Measurements from ENCODE around the gene DBF4B.
A peak's percentile ranks its signal among the peaks of the same experiment; 100 is the strongest.

Gene DBF4B

GRCh38 chr17:44772308-44773045 is 64.0 kb downstream of the DBF4B start:
- DNase-seq, result no peak
- no peaks in the 10 kb centered on the region for H3K9me3 Mint-ChIP-seq
- TF ChIP-seq CTCF (IDR thresholded peaks at IDR 0.05), result no peak
- H3K27ac Mint-ChIP-seq, result no peak overlapping the region
- no peak overlapping the region for H3K4me3 Mint-ChIP-seq
- H3K36me3 Mint-ChIP-seq (ENCODE audit: low read depth), result no peaks in the 10 kb centered on the region
- peaks cover 32% of the 10 kb centered on the region for H3K27me3 Mint-ChIP-seq (ENCODE audit: low read depth, poor library complexity)
- H3K4me1 Mint-ChIP-seq, result peaks cover 9% of the 10 kb centered on the region

GRCh38 chr17:44773140-44773539 is 64.7 kb downstream of the DBF4B start:
- Mint-ChIP-seq H3K27ac (no peak overlapping the region), H3K9me3 (no peaks in the 10 kb centered on the region)

GRCh38 chr17:44774271-44775135 is 66.0 kb downstream of the DBF4B start:
- Mint-ChIP-seq H3K4me1 (peaks cover 9% of the 10 kb centered on the region), H3K4me3 (peak overlapping the region; percentile 83), H3K27ac (no peak overlapping the region), H3K27me3 (ENCODE audit: low read depth, poor library complexity) (peaks cover 34% of the 10 kb centered on the region), H3K9me3 (no peaks in the 10 kb centered on the region), H3K36me3 (ENCODE audit: low read depth) (no peaks in the 10 kb centered on the region)
- TF ChIP-seq CTCF (IDR thresholded peaks at IDR 0.05), result peak; percentile 98
- peak; percentile 99 for DNase-seq

More at GRCh38 chr17:44773140-44773539, 64.7 kb downstream of the DBF4B start:
- H3K4me1 Mint-ChIP-seq, result peaks cover 9% of the 10 kb centered on the region
- H3K4me3 Mint-ChIP-seq, result no peak overlapping the region
- no peaks in the 10 kb centered on the region for H3K36me3 Mint-ChIP-seq (ENCODE audit: low read depth)
- TF ChIP-seq CTCF (IDR thresholded peaks at IDR 0.05), result no peak
- DNase-seq, result no peak
- peaks cover 34% of the 10 kb centered on the region for H3K27me3 Mint-ChIP-seq (ENCODE audit: low read depth, poor library complexity)

- Mint-ChIP-seq H3K4me3 (peak overlapping the region; percentile 83), H3K27ac (no peak overlapping the region), H3K36me3 (ENCODE audit: low read depth) (no peaks in the 10 kb centered on the region), H3K4me1 (peaks cover 8% of the 10 kb centered on the region), H3K9me3 (no peaks in the 10 kb centered on the region), H3K27me3 (ENCODE audit: low read depth, poor library complexity) (peaks cover 34% of the 10 kb centered on the region)
- peak; percentile 23 for TF ChIP-seq CTCF (IDR thresholded peaks at IDR 0.05)
- DNase-seq, result peak; percentile 100
Measured at GRCh38 chr17:44775136-44775837, 66.8 kb downstream of the DBF4B start.

GRCh38 chr17:44775838-44776621 is 67.6 kb downstream of the DBF4B start:
- no peak for TF ChIP-seq CTCF (IDR thresholded peaks at IDR 0.05)
- H3K4me1 Mint-ChIP-seq, result peaks cover 5% of the 10 kb centered on the region
- no peak for DNase-seq
- peak overlapping the region; percentile 83 for H3K4me3 Mint-ChIP-seq
- H3K27me3 Mint-ChIP-seq (ENCODE audit: low read depth, poor library complexity), result peaks cover 34% of the 10 kb centered on the region
- H3K27ac Mint-ChIP-seq, result no peak overlapping the region
- H3K36me3 Mint-ChIP-seq (ENCODE audit: low read depth), result no peaks in the 10 kb centered on the region
- H3K9me3 Mint-ChIP-seq, result no peaks in the 10 kb centered on the region

Measured in nephron progenitor cell (in vitro differentiated cells).